ENCODE data around the gene TOP1. TPM values are rescaled to one million over a fixed set of nuclear protein-coding genes. Genes with fewer than 3 reads are reported as not detected.

The TOP1 gene
- polyA plus RNA-seq, 6 donors from 2014 or later, result 6.1 to 17.2 (median 13.6) TPM

GRCh38 chr20:41147767-41148191, 119.2 kb downstream of the TOP1 start:
- ATAC-seq (ENCODE audit: low read depth in 2 of 2), result no peak
- H3K4me1 Mint-ChIP-seq, result peaks cover 52 to 85% (median 66%) of the 10 kb centered on the region in 3 donors
- peaks cover 0 to 11% (median 0%) of the 10 kb centered on the region in 3 donors for H3K27me3 Mint-ChIP-seq
- no peak for DNase-seq
- H3K27ac Mint-ChIP-seq, result peak overlapping the region in 1 of 6 donors; percentile 46
- peaks cover 5 to 7% of the 10 kb centered on the region in 2 donors for H3K36me3 Mint-ChIP-seq
- no peak overlapping the region for H3K4me3 Mint-ChIP-seq
- no peaks in the 10 kb centered on the region for H3K9me3 Mint-ChIP-seq

GRCh38 chr20:41148942-41149341, 120.3 kb downstream of the TOP1 start:
- peaks cover 5 to 7% of the 10 kb centered on the region in 2 donors for H3K36me3 Mint-ChIP-seq
- peaks cover 48 to 78% (median 64%) of the 10 kb centered on the region in 3 donors for H3K4me1 Mint-ChIP-seq
- DNase-seq (no peak), ATAC-seq (ENCODE audit: low read depth in 2 of 2) (no peak)
- H3K27ac Mint-ChIP-seq, result peak overlapping the region in 4 of 6 donors; percentile 2 to 71 (median 6)
- peaks cover 0 to 11% (median 0%) of the 10 kb centered on the region in 3 donors for H3K27me3 Mint-ChIP-seq
- no peaks in the 10 kb centered on the region for H3K9me3 Mint-ChIP-seq
- H3K4me3 Mint-ChIP-seq, result no peak overlapping the region

- peak overlapping the region in 2 of 8 donors; percentile 2 to 7 for H3K4me3 Mint-ChIP-seq
- peak; percentile 51 to 82 for ATAC-seq (ENCODE audit: low read depth in 2 of 2)
- H3K27ac Mint-ChIP-seq, result peak overlapping the region in 5 of 6 donors; percentile 46 to 93 (median 75)
- peaks cover 0 to 11% (median 0%) of the 10 kb centered on the region in 3 donors for H3K27me3 Mint-ChIP-seq
- DNase-seq, result no peak
- peaks cover 0 to 7% of the 10 kb centered on the region in 2 donors for H3K36me3 Mint-ChIP-seq
- H3K4me1 Mint-ChIP-seq, result peaks cover 54 to 84% (median 68%) of the 10 kb centered on the region in 3 donors
- no peaks in the 10 kb centered on the region for H3K9me3 Mint-ChIP-seq
Measured at GRCh38 chr20:41150664-41151063, 122.0 kb downstream of the TOP1 start.

- peak overlapping the region in 5 of 6 donors; percentile 46 to 93 (median 85) for H3K27ac Mint-ChIP-seq
- peaks cover 0 to 7% of the 10 kb centered on the region in 2 donors for H3K36me3 Mint-ChIP-seq
- peaks cover 52 to 84% (median 66%) of the 10 kb centered on the region in 3 donors for H3K4me1 Mint-ChIP-seq
- H3K27me3 Mint-ChIP-seq, result peaks cover 0 to 9% (median 0%) of the 10 kb centered on the region in 3 donors
- DNase-seq (no peak), ATAC-seq (ENCODE audit: low read depth in 2 of 2) (no peak)
- H3K9me3 Mint-ChIP-seq, result no peaks in the 10 kb centered on the region
- H3K4me3 Mint-ChIP-seq, result peak overlapping the region in 1 of 8 donors; percentile 2
Measured at GRCh38 chr20:41151134-41151869, 122.7 kb downstream of the TOP1 start.

GRCh38 chr20:41152108-41152757, 123.6 kb downstream of the TOP1 start:
- no peak for DNase-seq
- peak overlapping the region in 1 of 8 donors; percentile 26 for H3K4me3 Mint-ChIP-seq
- H3K36me3 Mint-ChIP-seq, result peaks cover 0 to 7% of the 10 kb centered on the region in 2 donors
- H3K27ac Mint-ChIP-seq, result peak overlapping the region; percentile 46 to 95 (median 84)
- ATAC-seq (ENCODE audit: low read depth in 2 of 2), result no peak
- H3K9me3 Mint-ChIP-seq, result no peaks in the 10 kb centered on the region
- peaks cover 52 to 84% (median 66%) of the 10 kb centered on the region in 3 donors for H3K4me1 Mint-ChIP-seq
- peaks cover 0 to 6% (median 0%) of the 10 kb centered on the region in 3 donors for H3K27me3 Mint-ChIP-seq

GRCh38 chr20:41154436-41155176, 126.0 kb downstream of the TOP1 start:
- peak overlapping the region in 4 of 8 donors; percentile 20 to 67 (median 46) for H3K4me3 Mint-ChIP-seq

GRCh38 chr20:41155261-41155660, 126.6 kb downstream of the TOP1 start:
- peaks cover 66 to 86% (median 82%) of the 10 kb centered on the region in 3 donors for H3K4me1 Mint-ChIP-seq
- peak overlapping the region in 5 of 6 donors; percentile 42 to 98 (median 85) for H3K27ac Mint-ChIP-seq
- H3K36me3 Mint-ChIP-seq, result peaks cover under 1 to 11% of the 10 kb centered on the region in 2 donors
- no peak for DNase-seq
- peaks cover 0 to 10% (median 2%) of the 10 kb centered on the region in 3 donors for H3K27me3 Mint-ChIP-seq
- no peak for ATAC-seq (ENCODE audit: low read depth in 2 of 2)
- no peaks in the 10 kb centered on the region for H3K9me3 Mint-ChIP-seq
- no peak overlapping the region for H3K4me3 Mint-ChIP-seq

More at GRCh38 chr20:41154436-41155176, 126.0 kb downstream of the TOP1 start:
- H3K9me3 Mint-ChIP-seq, result no peaks in the 10 kb centered on the region
- no peak for DNase-seq
- H3K27ac Mint-ChIP-seq, result peak overlapping the region; percentile 17 to 95 (median 46)
- H3K27me3 Mint-ChIP-seq, result peaks cover 0 to 4% (median 0%) of the 10 kb centered on the region in 3 donors
- H3K36me3 Mint-ChIP-seq, result peaks cover 0 to 5% of the 10 kb centered on the region in 2 donors
- peaks cover 61 to 87% (median 77%) of the 10 kb centered on the region in 3 donors for H3K4me1 Mint-ChIP-seq
- no peak for ATAC-seq (ENCODE audit: low read depth in 2 of 2)

- DNase-seq, result no peak
- peaks cover 10 to 23% of the 10 kb centered on the region in 2 donors for H3K36me3 Mint-ChIP-seq
- H3K27me3 Mint-ChIP-seq, result peaks cover 8 to 22% (median 9%) of the 10 kb centered on the region in 3 donors
- H3K4me1 Mint-ChIP-seq, result peaks cover 57 to 64% (median 63%) of the 10 kb centered on the region in 3 donors
- no peaks in the 10 kb centered on the region for H3K9me3 Mint-ChIP-seq
- H3K27ac Mint-ChIP-seq, result peak overlapping the region; percentile 90 to 98 (median 96)
- peak overlapping the region in 4 of 8 donors; percentile 66 to 83 (median 69) for H3K4me3 Mint-ChIP-seq
- ATAC-seq (ENCODE audit: low read depth in 2 of 2), result no peak
Measured at GRCh38 chr20:41158082-41158625, 129.5 kb downstream of the TOP1 start.

GRCh38 chr20:41159547-41159946, 130.9 kb downstream of the TOP1 start:
- DNase-seq, result no peak
- no peak overlapping the region for H3K4me3 Mint-ChIP-seq

GRCh38 chr20:41160686-41161085, 132.1 kb downstream of the TOP1 start:
- Mint-ChIP-seq H3K4me1 (peaks cover 38 to 58% (median 47%) of the 10 kb centered on the region in 3 donors), H3K27ac (peak overlapping the region in 1 of 6 donors; percentile 95), H3K4me3 (peak overlapping the region in 1 of 8 donors; percentile 26), H3K9me3 (no peaks in the 10 kb centered on the region), H3K27me3 (peaks cover 8 to 36% (median 14%) of the 10 kb centered on the region in 3 donors), H3K36me3 (peaks cover 28 to 47% of the 10 kb centered on the region in 2 donors)
- DNase-seq, result no peak
- ATAC-seq (ENCODE audit: low read depth in 2 of 2), result no peak

More at GRCh38 chr20:41159547-41159946, 130.9 kb downstream of the TOP1 start:
- Mint-ChIP-seq H3K9me3 (no peaks in the 10 kb centered on the region), H3K27ac (peak overlapping the region in 5 of 6 donors; percentile 75 to 95 (median 83)), H3K36me3 (peaks cover 19 to 37% of the 10 kb centered on the region in 2 donors), H3K27me3 (peaks cover 8 to 34% (median 14%) of the 10 kb centered on the region in 3 donors), H3K4me1 (peaks cover 48 to 63% (median 58%) of the 10 kb centered on the region in 3 donors)
- ATAC-seq (ENCODE audit: low read depth in 2 of 2), result no peak

- peaks cover 8 to 36% (median 14%) of the 10 kb centered on the region in 3 donors for H3K27me3 Mint-ChIP-seq
- H3K9me3 Mint-ChIP-seq, result no peaks in the 10 kb centered on the region
- peaks cover 33 to 58% of the 10 kb centered on the region in 2 donors for H3K36me3 Mint-ChIP-seq
- H3K27ac Mint-ChIP-seq, result peak overlapping the region in 1 of 6 donors; percentile 62
- no peak for ATAC-seq (ENCODE audit: low read depth in 2 of 2)
- no peak for DNase-seq
- H3K4me3 Mint-ChIP-seq, result peak overlapping the region in 2 of 8 donors; percentile 22 to 37
- H3K4me1 Mint-ChIP-seq, result peaks cover 28 to 55% (median 40%) of the 10 kb centered on the region in 3 donors
Measured at GRCh38 chr20:41161886-41162285, 133.3 kb downstream of the TOP1 start.

- no peak for ATAC-seq (ENCODE audit: low read depth in 2 of 2)
Measured at GRCh38 chr20:41162396-41162795, 133.8 kb downstream of the TOP1 start.

More at GRCh38 chr20:41162396-41162795, 133.8 kb downstream of the TOP1 start:
- H3K4me1 Mint-ChIP-seq, result peaks cover 28 to 55% (median 40%) of the 10 kb centered on the region in 3 donors
- no peak for DNase-seq
- H3K36me3 Mint-ChIP-seq, result peaks cover 37 to 63% of the 10 kb centered on the region in 2 donors
- H3K27ac Mint-ChIP-seq, result peak overlapping the region in 1 of 6 donors; percentile 62
- no peak overlapping the region for H3K4me3 Mint-ChIP-seq
- no peaks in the 10 kb centered on the region for H3K9me3 Mint-ChIP-seq
- H3K27me3 Mint-ChIP-seq, result peaks cover 8 to 36% (median 14%) of the 10 kb centered on the region in 3 donors

Measured in naive B cell (primary cell).